Activated CD8-positive, alpha-beta memory T cell treated with anti-CD3 and anti-CD28 coated beads, Interleukin-2, amount 50 U/mL, for 1 hour (primary cell): ENCODE results near the gene FAM204A.

Experiments
- DNase-seq: peaks from one replicate; pipeline ENCODE4 v3.0.0-alpha.2; 2020; ENCODE audit errors: extremely low read depth

FAM204A gene

GRCh38 chr10:118282670-118283069 is 59.5 kb downstream of the FAM204A start:
- no peak for DNase-seq

- no peak for DNase-seq
These were observed 63.5 kb downstream of the FAM204A start for GRCh38 chr10:118278649-118279048.

GRCh38 chr10:118277871-118278270 is 64.3 kb downstream of the FAM204A start:
- no peak for DNase-seq

GRCh38 chr10:118276727-118277126 is 65.4 kb downstream of the FAM204A start:
- no peak for DNase-seq

GRCh38 chr10:118276204-118276603 is 65.9 kb downstream of the FAM204A start:
- no peak for DNase-seq

GRCh38 chr10:118273662-118274061 is 68.5 kb downstream of the FAM204A start:
- DNase-seq: no peak

GRCh38 chr10:118272767-118273166 is 69.4 kb downstream of the FAM204A start:
- DNase-seq: no peak

GRCh38 chr10:118272149-118272721 is 69.9 kb downstream of the FAM204A start:
- DNase-seq: no peak

GRCh38 chr10:118271671-118272070 is 70.5 kb downstream of the FAM204A start:
- DNase-seq: no peak

GRCh38 chr10:118266098-118266748 is 75.9 kb downstream of the FAM204A start:
- DNase-seq: no peak

GRCh38 chr10:118264838-118265470 is 77.2 kb downstream of the FAM204A start:
- no peak for DNase-seq

GRCh38 chr10:118264252-118264651 is 77.9 kb downstream of the FAM204A start:
- DNase-seq: no peak

- no peak for DNase-seq
These were observed 79.6 kb downstream of the FAM204A start for GRCh38 chr10:118262538-118262937.

- DNase-seq: no peak
These were observed 82.7 kb downstream of the FAM204A start for GRCh38 chr10:118259288-118259906.

- no peak for DNase-seq
These were observed 83.8 kb downstream of the FAM204A start for GRCh38 chr10:118258285-118258684.

- DNase-seq: no peak
These were observed 85.1 kb downstream of the FAM204A start for GRCh38 chr10:118256825-118257570.

GRCh38 chr10:118256209-118256608 is 85.9 kb downstream of the FAM204A start:
- DNase-seq: no peak

GRCh38 chr10:118255355-118255754 is 86.8 kb downstream of the FAM204A start:
- DNase-seq: no peak

GRCh38 chr10:118254654-118255053 is 87.5 kb downstream of the FAM204A start:
- no peak for DNase-seq

GRCh38 chr10:118253397-118253796 is 88.7 kb downstream of the FAM204A start:
- DNase-seq: no peak

GRCh38 chr10:118251791-118252190 is 90.3 kb downstream of the FAM204A start:
- no peak for DNase-seq

GRCh38 chr10:118249714-118250113 is 92.4 kb downstream of the FAM204A start:
- DNase-seq: no peak
